Progenitor cell of endocrine pancreas (in vitro differentiated cells): ENCODE results near the gene SETBP1. TPM values are rescaled to one million over a fixed set of nuclear protein-coding genes. Genes with fewer than 3 reads are reported as not detected.

Experiments used
- DNase-seq: peaks from one replicate; pipeline ENCODE4 v3.0.0; 2021; ENCODE audit warnings: low spot score; ENCODE audit not compliant: unreplicated experiment
- H3K27ac Mint-ChIP-seq: 2 replicates; pipeline ENCODE4 v1.8.0; 2021; ENCODE audit warnings: mild to moderate bottlenecking, moderate library complexity, mixed read lengths
- H3K27me3 Mint-ChIP-seq: 2 replicates; pipeline ENCODE4 v1.8.0; 2021; ENCODE audit warnings: mixed read lengths
- H3K36me3 Mint-ChIP-seq: 2 replicates; pipeline ENCODE4 v1.8.0; 2022; ENCODE audit warnings: mixed read lengths; ENCODE audit not compliant: insufficient read depth
- H3K4me1 Mint-ChIP-seq: 2 replicates; pipeline ENCODE4 v1.8.0; 2021; ENCODE audit warnings: low read depth, mixed read lengths
- H3K4me3 Mint-ChIP-seq: 2 replicates; pipeline ENCODE4 v1.8.0; 2021; ENCODE audit warnings: low read depth, mild to moderate bottlenecking, moderate library complexity, mixed read lengths
- H3K9me3 Mint-ChIP-seq: 2 replicates; pipeline ENCODE4 v1.8.0; 2021; ENCODE audit warnings: low read depth, mixed read lengths
- CTCF ChIP-seq: fragments of 200-600 bp; sonication (generic); IDR thresholded peaks from one replicate; pipeline ENCODE4 v1.5.0; 2021; ENCODE audit warnings: antibody characterized with exemption, mild to moderate bottlenecking; ENCODE audit not compliant: unreplicated experiment
- microRNA-seq: library from miRNA; unstranded; fragments of <30 nt; microRNA quantifications from one replicate; pipeline ENCODE4 v1.1.0, GENCODE V29; 2020; ENCODE audit warnings: borderline number of aligned reads; ENCODE audit not compliant: unreplicated experiment
- total RNA-seq: library from RNA; stranded (reverse); gene quantifications from 2 replicates; pipeline ENCODE4 v1.2.1, GENCODE V29; 2021

The SETBP1 gene
- total RNA-seq, 1 donor from 2014 or later, result 30.8 TPM

GRCh38 chr18:45111502-45111848, 430.8 kb downstream of the SETBP1 start:
- no peak for DNase-seq
- peaks cover 17% of the 10 kb centered on the region for H3K27me3 Mint-ChIP-seq
- no peaks in the 10 kb centered on the region for H3K4me1 Mint-ChIP-seq
- H3K9me3 Mint-ChIP-seq, result no peaks in the 10 kb centered on the region
- H3K4me3 Mint-ChIP-seq, result no peak overlapping the region
- no peak for TF ChIP-seq CTCF
- no peak overlapping the region for H3K27ac Mint-ChIP-seq
- H3K36me3 Mint-ChIP-seq, result no peaks in the 10 kb centered on the region

GRCh38 chr18:45112682-45113081, 432.0 kb downstream of the SETBP1 start:
- no peak overlapping the region for H3K27ac Mint-ChIP-seq
- H3K27me3 Mint-ChIP-seq, result peaks cover 17% of the 10 kb centered on the region
- no peak for DNase-seq
- TF ChIP-seq CTCF, result no peak
- no peak overlapping the region for H3K4me3 Mint-ChIP-seq
- no peaks in the 10 kb centered on the region for H3K9me3 Mint-ChIP-seq
- H3K4me1 Mint-ChIP-seq, result no peaks in the 10 kb centered on the region
- H3K36me3 Mint-ChIP-seq, result no peaks in the 10 kb centered on the region

GRCh38 chr18:45116116-45116515, 435.4 kb downstream of the SETBP1 start:
- DNase-seq, result no peak
- Mint-ChIP-seq H3K27me3 (peaks cover 10% of the 10 kb centered on the region), H3K9me3 (no peaks in the 10 kb centered on the region), H3K27ac (no peak overlapping the region), H3K4me1 (no peaks in the 10 kb centered on the region), H3K36me3 (no peaks in the 10 kb centered on the region), H3K4me3 (no peak overlapping the region)
- TF ChIP-seq CTCF, result no peak

Small RNAs within 50 kb of the gene (microRNA-seq; reads per million reads assigned to microRNA genes)
- gene MIR4319, result not detected
